Suprapubic skin (tissue), 4 donors: ENCODE measurements around the gene ZNF550. TPM values are rescaled to one million over a fixed set of nuclear protein-coding genes. Genes with fewer than 3 reads are reported as not detected.

Experiments used
- DNase-seq, 2 donors: peaks; one replicate each; pipeline ENCODE4 v3.0.0-alpha.2; 2019; ENCODE audit warnings: low spot score in 2 of 2
- H3K27ac ChIP-seq: fragments of 200-600 bp; sonication (generic); one replicate; pipeline ENCODE4 v1.5.1; 2019
- H3K27me3 ChIP-seq: fragments of 200-600 bp; sonication (generic); one replicate; pipeline ENCODE4 v1.5.1; 2019
- H3K36me3 ChIP-seq: fragments of 200-600 bp; sonication (generic); one replicate; pipeline ENCODE4 v1.5.1; 2019
- H3K4me1 ChIP-seq: fragments of 200-600 bp; sonication (generic); one replicate; pipeline ENCODE4 v1.5.1; 2019
- H3K4me3 ChIP-seq: fragments of 200-600 bp; sonication (generic); one replicate; pipeline ENCODE4 v1.5.1; 2019; ENCODE audit warnings: mild to moderate bottlenecking
- H3K9me3 ChIP-seq: fragments of 200-600 bp; sonication (generic); one replicate; pipeline ENCODE4 v1.5.1; 2019
- CTCF ChIP-seq, 2 donors: fragments of 200-600 bp in 1 of 2; fragments of 450-650 bp in 1 of 2; sonication (generic) in 1 of 2; IDR thresholded peaks; one replicate each; pipeline ENCODE4 v1.5.1; 2016 to 2019; ENCODE audit warnings: antibody characterized with exemption in 2 of 2, mild to moderate bottlenecking in 1 of 2, moderate library complexity in 1 of 2
- EP300 ChIP-seq: sonication (generic); formaldehyde crosslinking; IDR thresholded peaks from one replicate; pipeline ENCODE4 v1.6.1; 2017; ENCODE audit warnings: antibody characterized with exemption
- POLR2A ChIP-seq, 2 donors: fragments of 450-650 bp; IDR thresholded peaks; one replicate each; pipeline ENCODE4 v1.6.1; 2017; ENCODE audit warnings: antibody characterized with exemption in 2 of 2, mild to moderate bottlenecking in 2 of 2, moderate library complexity in 2 of 2
- POLR2AphosphoS5 ChIP-seq, 3 donors: sonication (generic); formaldehyde crosslinking; IDR thresholded peaks; one replicate each; pipeline ENCODE4 v1.6.1; 2017; ENCODE audit warnings: antibody characterized with exemption in 3 of 3
- WGBS: methylation state at CpG from one replicate; pipeline ENCODE4 v1.1.5; 2018; 5-methylcytosine and 5-hydroxymethylcytosine counted together
- total RNA-seq, 4 donors: library from RNA; depleted of rRNA; stranded (reverse); fragments of >200 nt; gene quantifications; one replicate each; pipeline ENCODE4 v1.1.0, GENCODE V29; 2016

Gene ZNF550
- total RNA-seq, 4 donors from 2014 or later, result 6.6 to 21.9 (median 11.3) TPM

GRCh38 chr19:57558525-57558924 is 1.1 kb downstream of the ZNF550 start:
- Histone ChIP-seq H3K27ac (no peak overlapping the region), H3K4me3 (peak overlapping the region; percentile 67), H3K27me3 (no peaks in the 10 kb centered on the region), H3K9me3 (peaks cover 17% of the 10 kb centered on the region), H3K4me1 (peaks cover 17% of the 10 kb centered on the region), H3K36me3 (peaks cover 35% of the 10 kb centered on the region)
- TF ChIP-seq EP300 (no peak), CTCF (IDR thresholded peaks at IDR 0.05) (no peak), POLR2A (IDR thresholded peaks at IDR 0.05) (no peak), POLR2AphosphoS5 (IDR thresholded peaks at IDR 0.05) (no peak)
- WGBS, result 29% methylated on average over 6 of the region's 6 CpGs
- no peak for DNase-seq

GRCh38 chr19:57557659-57558058 is 2.0 kb downstream of the ZNF550 start:
- Histone ChIP-seq H3K36me3 (peaks cover 44% of the 10 kb centered on the region), H3K4me1 (peaks cover 17% of the 10 kb centered on the region), H3K9me3 (peaks cover 16% of the 10 kb centered on the region), H3K27me3 (no peaks in the 10 kb centered on the region), H3K27ac (no peak overlapping the region), H3K4me3 (no peak overlapping the region)
- TF ChIP-seq EP300 (no peak), CTCF (IDR thresholded peaks at IDR 0.05) (no peak), POLR2A (IDR thresholded peaks at IDR 0.05) (no peak), POLR2AphosphoS5 (IDR thresholded peaks at IDR 0.05) (no peak)
- DNase-seq, result no peak
- 91% methylated on average over 5 of the region's 5 CpGs for WGBS

GRCh38 chr19:57552432-57552831 is 7.2 kb downstream of the ZNF550 start:
- Histone ChIP-seq H3K4me3 (no peak overlapping the region), H3K27ac (no peak overlapping the region), H3K36me3 (peaks cover 96% of the 10 kb centered on the region), H3K27me3 (no peaks in the 10 kb centered on the region), H3K9me3 (peaks cover 48% of the 10 kb centered on the region), H3K4me1 (no peaks in the 10 kb centered on the region)
- no peak for DNase-seq
- no peak for TF ChIP-seq POLR2AphosphoS5 (IDR thresholded peaks at IDR 0.05)
- TF ChIP-seq CTCF (IDR thresholded peaks at IDR 0.05), result no peak
- no peak for TF ChIP-seq EP300
- no peak for TF ChIP-seq POLR2A (IDR thresholded peaks at IDR 0.05)
- 100% methylated on average over 2 of the region's 2 CpGs for WGBS

- Histone ChIP-seq H3K27ac (no peak overlapping the region), H3K36me3 (peaks cover 98% of the 10 kb centered on the region), H3K27me3 (no peaks in the 10 kb centered on the region), H3K4me3 (no peak overlapping the region), H3K9me3 (peaks cover 77% of the 10 kb centered on the region), H3K4me1 (no peaks in the 10 kb centered on the region)
- no peak for DNase-seq
- TF ChIP-seq POLR2A (IDR thresholded peaks at IDR 0.05), result no peak
- no peak for TF ChIP-seq EP300
- no peak for TF ChIP-seq CTCF (IDR thresholded peaks at IDR 0.05)
- TF ChIP-seq POLR2AphosphoS5 (IDR thresholded peaks at IDR 0.05), result no peak
- 100% methylated on average over 1 of the region's 1 CpG for WGBS
Observed at GRCh38 chr19:57546513-57546912, 13.2 kb downstream of the ZNF550 start.

GRCh38 chr19:57537953-57538547 is 21.6 kb downstream of the ZNF550 start:
- Histone ChIP-seq H3K4me3 (no peak overlapping the region), H3K27me3 (no peaks in the 10 kb centered on the region), H3K4me1 (no peaks in the 10 kb centered on the region), H3K36me3 (peaks cover 93% of the 10 kb centered on the region), H3K9me3 (peaks cover 76% of the 10 kb centered on the region), H3K27ac (no peak overlapping the region)
- no peak for DNase-seq
- TF ChIP-seq POLR2A (IDR thresholded peaks at IDR 0.05), result no peak
- TF ChIP-seq EP300, result no peak
- TF ChIP-seq POLR2AphosphoS5 (IDR thresholded peaks at IDR 0.05), result no peak
- no peak for TF ChIP-seq CTCF (IDR thresholded peaks at IDR 0.05)
- WGBS, result 95% methylated on average over 7 of the region's 7 CpGs
